Esophagus muscularis mucosa (tissue), 4 donors: ENCODE measurements around the gene ATF7IP2. TPM values are rescaled to one million over a fixed set of nuclear protein-coding genes. Genes with fewer than 3 reads are reported as not detected.
"Not testable (repeated sequence)": the region's sequence is repeated elsewhere in the genome, so short reads cannot be mapped to it uniquely, and the experiment has no call there.

Experiments used
- DNase-seq: peaks from one replicate; pipeline ENCODE4 v3.0.0-alpha.2; 2017; ENCODE audit errors: extremely low spot score
- H3K27ac ChIP-seq, 4 donors: fragments of 200-600 bp; sonication (generic); replicated peaks in 1 of 4; 1 replicate in 3 of 4; 2 replicates in 1 of 4; pipeline ENCODE4 v1.5.1; 2016 to 2019; ENCODE audit warnings: mild to moderate bottlenecking in 1 of 4
- H3K27me3 ChIP-seq, 4 donors: fragments of 200-600 bp; sonication (generic); one replicate each; pipeline versions ENCODE4 v1.5.1 to v1.6.0; 2016 to 2019
- H3K36me3 ChIP-seq, 4 donors: fragments of 200-600 bp; sonication (generic); one replicate each; pipeline ENCODE4 v1.5.1; 2016 to 2019
- H3K4me1 ChIP-seq, 4 donors: fragments of 200-600 bp; sonication (generic); one replicate each; pipeline ENCODE4 v1.5.1; 2016 to 2019
- H3K4me3 ChIP-seq, 4 donors: fragments of 200-600 bp; sonication (generic); 1 replicate in 2 of 4; 2 replicates in 2 of 4; pipeline ENCODE4 v1.5.1; 2016 to 2019; ENCODE audit warnings: mild to moderate bottlenecking in 4 of 4, moderate library complexity in 1 of 4
- H3K9me3 ChIP-seq, 4 donors: fragments of 200-600 bp; sonication (generic); 1 replicate in 3 of 4; 2 replicates in 1 of 4; pipeline ENCODE4 v1.5.1; 2016 to 2019
- CTCF ChIP-seq, 3 experiments: fragments of 200-600 bp in 2 of 3; fragments of 450-650 bp in 1 of 3; sonication (generic) in 2 of 3; IDR thresholded peaks; one replicate each; pipeline ENCODE4 v1.5.1; 2017 to 2019; ENCODE audit warnings: antibody characterized with exemption in 3 of 3, mild to moderate bottlenecking in 2 of 3, moderate library complexity in 1 of 3
- EP300 ChIP-seq: sonication (generic); formaldehyde crosslinking; IDR thresholded peaks from one replicate; pipeline ENCODE4 v1.6.1; 2017; ENCODE audit warnings: antibody characterized with exemption
- POLR2A ChIP-seq: fragments of 450-650 bp; IDR thresholded peaks from one replicate; pipeline ENCODE4 v1.6.1; 2017; ENCODE audit warnings: antibody characterized with exemption, moderate library complexity, mild to moderate bottlenecking, low read depth
- POLR2AphosphoS5 ChIP-seq, 2 donors: sonication (generic); formaldehyde crosslinking; IDR thresholded peaks; one replicate each; pipeline ENCODE4 v1.6.1; 2017; ENCODE audit warnings: antibody characterized with exemption in 2 of 2
- WGBS: methylation state at CpG from one replicate; pipeline ENCODE4 v1.1.5; 2018; 5-methylcytosine and 5-hydroxymethylcytosine counted together
- intact Hi-C: fragments of 100-400 bp; cut with DNase I; formaldehyde crosslinking; loops from one replicate; pipeline ENCODE4 v1.15.1; 2023
- total RNA-seq, 4 donors: library from RNA; depleted of rRNA; stranded (reverse); fragments of >200 nt; gene quantifications; one replicate each; pipeline versions ENCODE4 v1.1.0 to v1.2.1, GENCODE V29; 2016

Gene ATF7IP2
- total RNA-seq, 4 donors from 2014 or later = 4.1 to 8.3 (median 6.3) TPM

- WGBS = 77% methylated on average over 9 of the region's 9 CpGs
- Histone ChIP-seq H3K9me3 (peaks cover 0 to 41% (median 28%) of the 10 kb centered on the region in 4 donors), H3K27me3 (no peaks in the 10 kb centered on the region), H3K36me3 (no peaks in the 10 kb centered on the region), H3K4me1 (peaks cover 0 to 3% (median 0%) of the 10 kb centered on the region in 4 donors), H3K27ac (no peak overlapping the region), H3K4me3 (no peak overlapping the region)
- DNase-seq = no peak
- intact Hi-C loops = no loop called here
- TF ChIP-seq CTCF (IDR thresholded peaks at IDR 0.05) (no peak), POLR2AphosphoS5 (IDR thresholded peaks at IDR 0.05) (no peak), POLR2A (no peak), EP300 (no peak)
Observed at GRCh38 chr16:10343124-10343760, 42.6 kb upstream of the ATF7IP2 start.

- intact Hi-C loops, DNase-seq, H3K4me3 ChIP-seq, H3K27ac ChIP-seq, H3K36me3 ChIP-seq, H3K4me1 ChIP-seq, H3K27me3 ChIP-seq: not testable (repeated sequence)
- H3K9me3 ChIP-seq = peaks cover 0 to 35% (median 25%) of the 10 kb centered on the region in 4 donors
- WGBS = 100% methylated on average over 1 of the region's 1 CpG
Observed at GRCh38 chr16:10344699-10345098, 41.2 kb upstream of the ATF7IP2 start.

- Histone ChIP-seq H3K4me3 (no peak overlapping the region), H3K36me3 (no peaks in the 10 kb centered on the region), H3K9me3 (peaks cover 0 to 25% (median 17%) of the 10 kb centered on the region in 4 donors), H3K27me3 (no peaks in the 10 kb centered on the region), H3K27ac (no peak overlapping the region), H3K4me1 (no peaks in the 10 kb centered on the region)
- no peak for DNase-seq
- intact Hi-C loops = no loop called here
- TF ChIP-seq CTCF (IDR thresholded peaks at IDR 0.05) = no peak
- TF ChIP-seq EP300 = no peak
- TF ChIP-seq POLR2A = no peak
- no peak for TF ChIP-seq POLR2AphosphoS5 (IDR thresholded peaks at IDR 0.05)
- 90% methylated on average over 3 of the region's 3 CpGs for WGBS
Observed at GRCh38 chr16:10345629-10346028, 40.2 kb upstream of the ATF7IP2 start.

GRCh38 chr16:10349851-10350250, 36.0 kb upstream of the ATF7IP2 start:
- Histone ChIP-seq H3K27ac (no peak overlapping the region), H3K9me3 (peaks cover 0 to 3% (median 0%) of the 10 kb centered on the region in 4 donors), H3K36me3 (no peaks in the 10 kb centered on the region), H3K27me3 (no peaks in the 10 kb centered on the region), H3K4me3 (no peak overlapping the region), H3K4me1 (no peaks in the 10 kb centered on the region)
- WGBS = 83% methylated on average over 5 of the region's 5 CpGs
- intact Hi-C loops = no loop called here
- no peak for TF ChIP-seq POLR2AphosphoS5 (IDR thresholded peaks at IDR 0.05)
- TF ChIP-seq CTCF (IDR thresholded peaks at IDR 0.05) = no peak
- TF ChIP-seq EP300 = no peak
- TF ChIP-seq POLR2A = no peak
- DNase-seq = no peak

- Histone ChIP-seq H3K27ac (no peak overlapping the region), H3K27me3 (no peaks in the 10 kb centered on the region), H3K36me3 (no peaks in the 10 kb centered on the region), H3K9me3 (no peaks in the 10 kb centered on the region), H3K4me1 (no peaks in the 10 kb centered on the region), H3K4me3 (no peak overlapping the region)
- no peak for DNase-seq
- TF ChIP-seq EP300 (no peak), POLR2AphosphoS5 (IDR thresholded peaks at IDR 0.05) (no peak), POLR2A (no peak), CTCF (IDR thresholded peaks at IDR 0.05) (no peak)
- intact Hi-C loops = no loop called here
- 83% methylated on average over 2 of the region's 2 CpGs for WGBS
Observed at GRCh38 chr16:10352262-10352661, 33.6 kb upstream of the ATF7IP2 start.
